Activated CD4-positive, alpha-beta T cell treated with anti-CD3 and anti-CD28 coated beads, Interleukin-2, amount 10 ng/mL, durations not matched to agents 7 days and 5 days (primary cell): ENCODE data around the gene HMBS. TPM values are rescaled to one million over a fixed set of nuclear protein-coding genes. Genes with fewer than 3 reads are reported as not detected.
"Not testable (repeated sequence)": the region's sequence is repeated elsewhere in the genome, so short reads cannot be mapped to it uniquely, and the experiment has no call there.

Source experiments
- CTCF ChIA-PET: fragments of 350-600 bp; sonication (Branson Sonifier 250); formaldehyde crosslinking; loops from one replicate; lab custom pipeline; 2021; ENCODE audit warnings: antibody characterized with exemption; lab: Charles Lee
- POLR2A ChIA-PET: fragments of 350-600 bp; sonication (Branson Sonifier 250); formaldehyde crosslinking; loops from one replicate; lab custom pipeline; 2021; ENCODE audit warnings: antibody characterized with exemption; lab: Charles Lee
- DNase-seq: peaks from one replicate; pipeline ENCODE4 v3.0.0-alpha.2; 2020
- H3K27ac Mint-ChIP-seq: one replicate; pipeline ENCODE4 v1.8.0; 2021; ENCODE audit warnings: mild to moderate bottlenecking, moderate library complexity, mixed read lengths
- H3K27me3 Mint-ChIP-seq: one replicate; pipeline ENCODE4 v1.8.0; 2021; ENCODE audit warnings: mixed read lengths
- H3K36me3 Mint-ChIP-seq: one replicate; pipeline ENCODE4 v1.8.0; 2021; ENCODE audit warnings: low read depth, mixed read lengths
- H3K4me1 Mint-ChIP-seq: one replicate; pipeline ENCODE4 v1.8.0; 2021; ENCODE audit warnings: mixed read lengths
- H3K4me3 Mint-ChIP-seq: one replicate; pipeline ENCODE4 v1.8.0; 2021; ENCODE audit warnings: mild to moderate bottlenecking, moderate library complexity, mixed read lengths
- H3K9me3 Mint-ChIP-seq: one replicate; pipeline ENCODE4 v1.8.0; 2021; ENCODE audit warnings: mixed read lengths
- total RNA-seq, 2 experiments: library from RNA; stranded (reverse); gene quantifications; one replicate each; pipeline ENCODE4 v1.2.3, GENCODE V29; 2021

HMBS gene
- total RNA-seq, 2 experiments from 2014 or later = 21.6 to 23.2 TPM

GRCh38 chr11:119052163-119052814, 32.4 kb upstream of the HMBS start:
- H3K27me3 Mint-ChIP-seq = no peaks in the 10 kb centered on the region
- POLR2A ChIA-PET = no interaction called here
- H3K9me3 Mint-ChIP-seq = no peaks in the 10 kb centered on the region
- no peak for DNase-seq
- H3K4me1 Mint-ChIP-seq = peaks cover 35% of the 10 kb centered on the region
- H3K4me3 Mint-ChIP-seq = no peak overlapping the region
- CTCF ChIA-PET = interaction anchor here (0.5 to 1.3 kb wide), 2 partner anchors 21 to 62 kb away, joined by 3 read pairs; no protein-coding TSS in a partner anchor
- peaks cover 70% of the 10 kb centered on the region for H3K36me3 Mint-ChIP-seq
- peak overlapping the region; percentile 78 for H3K27ac Mint-ChIP-seq

GRCh38 chr11:119054418-119054817, 30.3 kb upstream of the HMBS start:
- H3K27ac Mint-ChIP-seq = no peak overlapping the region
- H3K4me1 Mint-ChIP-seq = peaks cover 44% of the 10 kb centered on the region
- H3K27me3 Mint-ChIP-seq = no peaks in the 10 kb centered on the region
- DNase-seq = no peak
- H3K9me3 Mint-ChIP-seq = no peaks in the 10 kb centered on the region
- POLR2A ChIA-PET = no interaction called here
- peak overlapping the region; percentile 16 for H3K4me3 Mint-ChIP-seq
- peaks cover 57% of the 10 kb centered on the region for H3K36me3 Mint-ChIP-seq
- CTCF ChIA-PET = interaction anchor here (0.8 to 3.4 kb wide), 4 partner anchors 13 to 644 kb away, joined by 3 to 15 read pairs (median 4); partner anchors contain the start of genes SLC37A4 and VPS11

GRCh38 chr11:119055901-119056300, 28.8 kb upstream of the HMBS start:
- Mint-ChIP-seq H3K4me1 (peaks cover 39% of the 10 kb centered on the region), H3K27ac (peak overlapping the region; percentile 89), H3K9me3 (no peaks in the 10 kb centered on the region), H3K36me3 (peaks cover 48% of the 10 kb centered on the region), H3K4me3 (peak overlapping the region; percentile 97), H3K27me3 (no peaks in the 10 kb centered on the region)
- DNase-seq = peak; percentile 16
- POLR2A ChIA-PET = interaction anchor here (1.7 kb wide), 1 partner anchor 11 kb away, joined by 8 read pairs; the partner anchor contains the start of gene VPS11
- CTCF ChIA-PET = interaction anchor here (0.6 to 3.4 kb wide), 8 partner anchors 8 to 282 kb away, joined by 3 to 15 read pairs (median 4); partner anchors contain the start of gene SLC37A4

GRCh38 chr11:119056421-119056999, 28.2 kb upstream of the HMBS start:
- Mint-ChIP-seq H3K4me1 (peaks cover 39% of the 10 kb centered on the region), H3K27ac (peak overlapping the region; percentile 98), H3K27me3 (no peaks in the 10 kb centered on the region), H3K36me3 (peaks cover 43% of the 10 kb centered on the region), H3K9me3 (no peaks in the 10 kb centered on the region), H3K4me3 (peak overlapping the region; percentile 97)
- peak; percentile 49 for DNase-seq
- POLR2A ChIA-PET = interaction anchor here (1.7 kb wide), 1 partner anchor 11 kb away, joined by 8 read pairs; the partner anchor contains the start of gene VPS11
- CTCF ChIA-PET = interaction anchor here (0.6 to 3.4 kb wide), 8 partner anchors 9 to 281 kb away, joined by 3 to 15 read pairs (median 4); partner anchors contain the start of genes SLC37A4 and VPS11

GRCh38 chr11:119057000-119057769, 27.5 kb upstream of the HMBS start, which contains the start of gene HYOU1:
TSS of gene HYOU1 (minus strand) at chr11:119057205. CDS start at chr11:119056160, 1,045 bp downstream.
- ChIA-PET POLR2A (interaction anchor here (1.3 to 1.7 kb wide), 2 partner anchors 10 to 39 kb away, joined by 3 to 8 read pairs; partner anchors contain the start of gene VPS11), CTCF (interaction anchor here (0.6 to 3.4 kb wide), 7 partner anchors 9 to 281 kb away, joined by 3 to 15 read pairs (median 5); partner anchors contain the start of genes SLC37A4 and VPS11)
- DNase-seq = peak; percentile 99
- Mint-ChIP-seq H3K36me3 (peaks cover 38% of the 10 kb centered on the region), H3K27ac (peak within 1 kb of the TSS; percentile 98), H3K9me3 (no peaks in the 10 kb centered on the region), H3K27me3 (no peaks in the 10 kb centered on the region), H3K4me1 (peaks cover 37% of the 10 kb centered on the region), H3K4me3 (peak within 1 kb of the TSS; percentile 97)

- POLR2A ChIA-PET, H3K27ac Mint-ChIP-seq, H3K9me3 Mint-ChIP-seq, CTCF ChIA-PET, DNase-seq, H3K27me3 Mint-ChIP-seq, H3K4me3 Mint-ChIP-seq: not testable (repeated sequence)
- H3K4me1 Mint-ChIP-seq = peaks cover 29% of the 10 kb centered on the region
- peaks cover 21% of the 10 kb centered on the region for H3K36me3 Mint-ChIP-seq
These were observed 25.6 kb upstream of the HMBS start for GRCh38 chr11:119059128-119059527.

- no peak overlapping the region for H3K27ac Mint-ChIP-seq
- no peak for DNase-seq
- CTCF ChIA-PET = interaction anchor here (0.6 to 1.1 kb wide), 3 partner anchors 41 to 67 kb away, joined by 3 read pairs; no protein-coding TSS in a partner anchor
- H3K27me3 Mint-ChIP-seq = no peaks in the 10 kb centered on the region
- no peak overlapping the region for H3K4me3 Mint-ChIP-seq
- peaks cover 27% of the 10 kb centered on the region for H3K4me1 Mint-ChIP-seq
- POLR2A ChIA-PET = no interaction called here
- no peaks in the 10 kb centered on the region for H3K9me3 Mint-ChIP-seq
- peaks cover 5% of the 10 kb centered on the region for H3K36me3 Mint-ChIP-seq
These were observed 23.4 kb upstream of the HMBS start for GRCh38 chr11:119061256-119061655.

GRCh38 chr11:119062779-119063178, 21.9 kb upstream of the HMBS start:
- Mint-ChIP-seq H3K4me3 (no peak overlapping the region), H3K27me3 (no peaks in the 10 kb centered on the region), H3K36me3 (peaks cover 3% of the 10 kb centered on the region), H3K9me3 (no peaks in the 10 kb centered on the region), H3K27ac (no peak overlapping the region), H3K4me1 (peaks cover 33% of the 10 kb centered on the region)
- ChIA-PET POLR2A (no interaction called here), CTCF (interaction anchor here (0.9 kb wide), 1 partner anchor 260 kb away, joined by 3 read pairs; no protein-coding TSS in a partner anchor)
- no peak for DNase-seq

- peak overlapping the region; percentile 96 for H3K4me3 Mint-ChIP-seq
These were observed 19.3 kb upstream of the HMBS start for GRCh38 chr11:119065369-119065768.

GRCh38 chr11:119067371-119068222, 17.1 kb upstream of the HMBS start, which contains the start of gene VPS11:
TSS of gene VPS11 (plus strand) at chr11:119067818. CDS start at chr11:119067824, 6 bp downstream.
- H3K4me1 Mint-ChIP-seq = peaks cover 36% of the 10 kb centered on the region
- peak within 1 kb of the TSS; percentile 96 for H3K4me3 Mint-ChIP-seq
- no peaks in the 10 kb centered on the region for H3K9me3 Mint-ChIP-seq
- peak within 1 kb of the TSS; percentile 98 for H3K27ac Mint-ChIP-seq
- peak; percentile 99 for DNase-seq
- H3K27me3 Mint-ChIP-seq = no peaks in the 10 kb centered on the region
- CTCF ChIA-PET = interaction anchor here (0.5 to 1.9 kb wide), 12 partner anchors 11 to 257 kb away, joined by 3 to 5 read pairs (median 4); partner anchors contain the start of genes CBL, DPAGT1 and HYOU1
- H3K36me3 Mint-ChIP-seq = peaks cover 15% of the 10 kb centered on the region
- POLR2A ChIA-PET = interaction anchor here (0.7 to 1.3 kb wide), 5 partner anchors 9 to 101 kb away, joined by 3 to 8 read pairs (median 4); partner anchors contain the start of gene HYOU1

More at GRCh38 chr11:119065369-119065768, 19.3 kb upstream of the HMBS start:
- H3K9me3 Mint-ChIP-seq = no peaks in the 10 kb centered on the region
- H3K27me3 Mint-ChIP-seq = no peaks in the 10 kb centered on the region
- DNase-seq = peak; percentile 73
- peaks cover 36% of the 10 kb centered on the region for H3K4me1 Mint-ChIP-seq
- ChIA-PET POLR2A (interaction anchor here (0.6 kb wide), 1 partner anchor 20 kb away, joined by 3 read pairs; no protein-coding TSS in a partner anchor), CTCF (interaction anchor here (1.0 to 1.6 kb wide), 4 partner anchors 17 to 42 kb away, joined by 3 to 4 read pairs (median 4); partner anchors contain the start of gene C2CD2L)
- H3K36me3 Mint-ChIP-seq = peaks cover 12% of the 10 kb centered on the region
- H3K27ac Mint-ChIP-seq = no peak overlapping the region

- H3K36me3 Mint-ChIP-seq = peaks cover 53% of the 10 kb centered on the region
- H3K27me3 Mint-ChIP-seq = no peaks in the 10 kb centered on the region
- H3K27ac Mint-ChIP-seq = no peak overlapping the region
- no peak for DNase-seq
- no peak overlapping the region for H3K4me3 Mint-ChIP-seq
- no peaks in the 10 kb centered on the region for H3K4me1 Mint-ChIP-seq
- CTCF ChIA-PET = interaction anchor here (1.1 to 2.0 kb wide), 3 partner anchors 11 to 91 kb away, joined by 3 to 5 read pairs (median 4); partner anchors contain the start of gene NLRX1
- no peaks in the 10 kb centered on the region for H3K9me3 Mint-ChIP-seq
- POLR2A ChIA-PET = interaction anchor here (1.4 kb wide), 1 partner anchor 10 kb away, joined by 3 read pairs; the partner anchor contains the start of gene VPS11
These were observed 6.8 kb upstream of the HMBS start for GRCh38 chr11:119077839-119078238.
